CD4-positive, alpha-beta T cell treated with Interleukin-15 for 4 hours (primary cell): ENCODE data around the gene RNF169.

Source experiments
- DNase-seq: peaks from one replicate; pipeline ENCODE4 v3.0.0-alpha.2; 2020; ENCODE audit warnings: low spot score

Gene RNF169

GRCh38 chr11:74871037-74871436, 122.4 kb downstream of the RNF169 start:
- no peak for DNase-seq

GRCh38 chr11:74877132-74877531, 128.5 kb downstream of the RNF169 start:
- no peak for DNase-seq
